GM12891 (cell line): ENCODE results near the gene FHL3.

Experiments
- DNase-seq: peaks from one replicate; pipeline ENCODE4 v3.0.0; 2011; ENCODE audit warnings: low spot score; ENCODE audit not compliant: insufficient read length
- FAIRE-seq: peaks from 2 replicates; lab custom pipeline; 2011; peaks lifted over from hg19 to GRCh38; lab: Jason Lieb, UNC
- PAX5 ChIP-seq: IDR thresholded peaks from 2 replicates; pipeline ENCODE4 v1.6.1; 2011; ENCODE audit warnings: low read length, moderate library complexity, mild to moderate bottlenecking; ENCODE audit not compliant: insufficient read depth, severe bottlenecking
- POLR2A ChIP-seq: IDR thresholded peaks from 2 replicates; pipeline ENCODE4 v1.6.1; 2011; ENCODE audit warnings: low read depth, low read length, control low read depth
- POLR2AphosphoS5 ChIP-seq: IDR thresholded peaks from 2 replicates; pipeline ENCODE4 v1.6.1; 2011; ENCODE audit warnings: low read depth, low read length, control low read depth
- POU2F2 ChIP-seq: IDR thresholded peaks from 2 replicates; pipeline ENCODE4 v1.6.1; 2011; ENCODE audit warnings: low read depth, mild to moderate bottlenecking, control low read depth, low read length, moderate library complexity
- SPI1 ChIP-seq: IDR thresholded peaks from 2 replicates; pipeline ENCODE4 v1.6.1; 2011; ENCODE audit warnings: low read depth, low read length, control low read depth
- TAF1 ChIP-seq: IDR thresholded peaks from 2 replicates; pipeline ENCODE4 v1.6.1; 2011; ENCODE audit warnings: low read depth, low read length, control low read depth

Gene FHL3

GRCh38 chr1:37951783-37952624 lies 53.3 kb downstream of the FHL3 start:
- DNase-seq = no peak
- TF ChIP-seq POLR2A = no peak
- TF ChIP-seq POLR2AphosphoS5 = no peak
- no peak for TF ChIP-seq SPI1
- no peak for TF ChIP-seq POU2F2
- no peak for TF ChIP-seq TAF1
- no peak for TF ChIP-seq PAX5
- FAIRE-seq = no peak

GRCh38 chr1:37951041-37951782 lies 54.1 kb downstream of the FHL3 start:
- no peak for TF ChIP-seq POLR2A
- TF ChIP-seq PAX5 = no peak
- TF ChIP-seq POU2F2 = no peak
- TF ChIP-seq POLR2AphosphoS5 = no peak
- peak; percentile 73 for TF ChIP-seq SPI1
- no peak for TF ChIP-seq TAF1
- FAIRE-seq (peak; percentile 50), DNase-seq (no peak)

GRCh38 chr1:37949524-37950152 lies 55.7 kb downstream of the FHL3 start:
- FAIRE-seq (peak; percentile 20), DNase-seq (no peak)
- no peak for TF ChIP-seq POU2F2
- TF ChIP-seq POLR2AphosphoS5 = no peak
- no peak for TF ChIP-seq SPI1
- TF ChIP-seq POLR2A = no peak
- no peak for TF ChIP-seq PAX5
- no peak for TF ChIP-seq TAF1

GRCh38 chr1:37948841-37949240 lies 56.5 kb downstream of the FHL3 start:
- DNase-seq (no peak), FAIRE-seq (no peak)
- TF ChIP-seq POLR2A (no peak), SPI1 (no peak), POU2F2 (no peak), TAF1 (no peak), PAX5 (no peak), POLR2AphosphoS5 (no peak)

- FAIRE-seq = no peak
- no peak for TF ChIP-seq PAX5
- TF ChIP-seq POU2F2 = peak; percentile 46; the same call in 1 of the 2 replicates
- TF ChIP-seq POLR2AphosphoS5 = no peak
- TF ChIP-seq POLR2A = no peak
- peak; percentile 87 for TF ChIP-seq SPI1
- no peak for TF ChIP-seq TAF1
- DNase-seq = no peak
Observed at GRCh38 chr1:37948166-37948565, 57.1 kb downstream of the FHL3 start.

- FAIRE-seq (peak; percentile 80), DNase-seq (no peak)
- TF ChIP-seq TAF1 (peak; percentile 9), SPI1 (no peak), PAX5 (no peak), POLR2A (no peak), POU2F2 (no peak), POLR2AphosphoS5 (no peak)
Observed at GRCh38 chr1:37947364-37947763, 58.0 kb downstream of the FHL3 start.
